Activated naive CD8-positive, alpha-beta T cell treated with anti-CD3 and anti-CD28 coated beads for 36 hours (primary cell): ENCODE data around the gene PTPN13. TPM values are rescaled to one million over a fixed set of nuclear protein-coding genes. Genes with fewer than 3 reads are reported as not detected.

Experiments used
- DNase-seq: peaks from one replicate; pipeline ENCODE4 v3.0.0; 2021
- H3K27ac Mint-ChIP-seq: one replicate; pipeline ENCODE4 v1.8.0; 2022; ENCODE audit warnings: mild to moderate bottlenecking, moderate library complexity, mixed read lengths
- H3K27me3 Mint-ChIP-seq: one replicate; pipeline ENCODE4 v1.8.0; 2022; ENCODE audit warnings: mild to moderate bottlenecking, mixed read lengths
- H3K36me3 Mint-ChIP-seq: one replicate; pipeline ENCODE4 v1.8.0; 2021; ENCODE audit warnings: mild to moderate bottlenecking, mixed read lengths
- H3K4me1 Mint-ChIP-seq: one replicate; pipeline ENCODE4 v1.8.0; 2021; ENCODE audit warnings: mixed read lengths
- H3K4me3 Mint-ChIP-seq: one replicate; pipeline ENCODE4 v1.8.0; 2022; ENCODE audit warnings: mild to moderate bottlenecking, moderate library complexity, mixed read lengths
- H3K9me3 Mint-ChIP-seq: one replicate; pipeline ENCODE4 v1.8.0; 2022; ENCODE audit warnings: mixed read lengths
- total RNA-seq, 2 experiments: library from RNA; stranded (reverse); gene quantifications; one replicate each; pipeline ENCODE4 v1.2.3, GENCODE V29; 2021

Gene PTPN13
- total RNA-seq, 2 experiments from 2014 or later: 0.02 to 0.10 TPM

- H3K4me1 Mint-ChIP-seq: no peaks in the 10 kb centered on the region
- H3K27ac Mint-ChIP-seq: no peak overlapping the region
- H3K36me3 Mint-ChIP-seq: no peaks in the 10 kb centered on the region
- H3K4me3 Mint-ChIP-seq: no peak overlapping the region
- H3K27me3 Mint-ChIP-seq: peaks cover 4% of the 10 kb centered on the region
- H3K9me3 Mint-ChIP-seq: no peaks in the 10 kb centered on the region
- no peak for DNase-seq
Measured at GRCh38 chr4:86853209-86853608, 259.1 kb downstream of the PTPN13 start.

GRCh38 chr4:86855572-86855971, 261.5 kb downstream of the PTPN13 start:
- no peaks in the 10 kb centered on the region for H3K4me1 Mint-ChIP-seq
- H3K27ac Mint-ChIP-seq: no peak overlapping the region
- H3K4me3 Mint-ChIP-seq: no peak overlapping the region
- H3K27me3 Mint-ChIP-seq: no peaks in the 10 kb centered on the region
- H3K9me3 Mint-ChIP-seq: no peaks in the 10 kb centered on the region
- DNase-seq: no peak
- no peaks in the 10 kb centered on the region for H3K36me3 Mint-ChIP-seq

- H3K4me3 Mint-ChIP-seq: no peak overlapping the region
- no peaks in the 10 kb centered on the region for H3K9me3 Mint-ChIP-seq
- no peak for DNase-seq
- no peak overlapping the region for H3K27ac Mint-ChIP-seq
- no peaks in the 10 kb centered on the region for H3K36me3 Mint-ChIP-seq
- H3K27me3 Mint-ChIP-seq: no peaks in the 10 kb centered on the region
- no peaks in the 10 kb centered on the region for H3K4me1 Mint-ChIP-seq
Measured at GRCh38 chr4:86856896-86857295, 262.8 kb downstream of the PTPN13 start.

- H3K27ac Mint-ChIP-seq: no peak overlapping the region
- H3K27me3 Mint-ChIP-seq: no peaks in the 10 kb centered on the region
- no peaks in the 10 kb centered on the region for H3K9me3 Mint-ChIP-seq
- no peak overlapping the region for H3K4me3 Mint-ChIP-seq
- no peaks in the 10 kb centered on the region for H3K4me1 Mint-ChIP-seq
- DNase-seq: no peak
- no peaks in the 10 kb centered on the region for H3K36me3 Mint-ChIP-seq
Measured at GRCh38 chr4:86857341-86858052, 263.4 kb downstream of the PTPN13 start.

Other genes starting within 250 kb of the PTPN13 start
- gene MAPK10, start 234.3 kb upstream of the PTPN13 start, total RNA-seq: under 1 TPM in 1 of 2 experiments, not detected in 1; 0.29 TPM